ENCODE measurements around the gene UBASH3B.
"Not testable (repeated sequence)": the region's sequence is repeated elsewhere in the genome, so short reads cannot be mapped to it uniquely, and the experiment has no call there.

The UBASH3B gene

DNA sequence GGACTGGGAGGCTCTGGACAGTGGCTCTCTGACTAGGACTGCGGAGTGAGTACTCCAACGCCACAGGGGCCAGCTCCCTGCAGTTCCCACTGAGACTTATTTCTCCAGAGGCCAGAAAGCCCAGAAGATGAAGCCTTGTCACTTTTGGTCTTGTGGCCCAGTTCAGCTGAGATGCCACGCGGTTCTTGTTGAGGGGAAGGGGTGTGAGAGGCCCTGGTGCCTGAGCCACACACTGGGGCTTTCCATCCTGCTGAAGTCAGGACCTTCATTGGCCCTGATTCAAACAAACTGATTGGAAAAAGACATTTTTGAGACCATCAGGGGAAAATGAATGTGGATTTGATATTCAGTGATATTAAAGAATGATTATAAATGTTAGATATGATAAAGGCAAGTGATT, 73.6 kb downstream of the UBASH3B start:
- no peak for DNase-seq (ENCODE audit: low read depth in 2 of 2)

DNA sequence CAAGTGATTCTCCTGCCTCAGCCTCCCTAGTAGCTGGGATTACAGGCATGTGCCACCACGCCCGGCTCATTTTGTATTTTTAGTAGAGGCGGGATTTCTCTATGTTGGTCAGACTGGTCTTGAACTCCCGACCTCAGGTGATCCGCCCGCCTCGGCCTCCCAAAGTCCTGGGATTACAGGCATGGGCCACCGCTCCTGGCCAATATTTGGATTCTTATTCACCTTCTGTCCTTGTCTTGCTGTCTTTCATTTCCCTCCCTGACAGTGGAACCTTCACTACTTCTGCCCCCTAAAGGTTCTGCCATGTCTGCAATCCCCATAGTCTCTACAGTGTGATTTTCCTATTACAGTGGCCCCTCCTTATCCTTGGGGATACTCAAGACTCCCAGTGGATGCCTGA, 75.2 kb downstream of the UBASH3B start:
- DNase-seq (ENCODE audit: low read depth in 2 of 2), result not testable (repeated sequence)

DNA sequence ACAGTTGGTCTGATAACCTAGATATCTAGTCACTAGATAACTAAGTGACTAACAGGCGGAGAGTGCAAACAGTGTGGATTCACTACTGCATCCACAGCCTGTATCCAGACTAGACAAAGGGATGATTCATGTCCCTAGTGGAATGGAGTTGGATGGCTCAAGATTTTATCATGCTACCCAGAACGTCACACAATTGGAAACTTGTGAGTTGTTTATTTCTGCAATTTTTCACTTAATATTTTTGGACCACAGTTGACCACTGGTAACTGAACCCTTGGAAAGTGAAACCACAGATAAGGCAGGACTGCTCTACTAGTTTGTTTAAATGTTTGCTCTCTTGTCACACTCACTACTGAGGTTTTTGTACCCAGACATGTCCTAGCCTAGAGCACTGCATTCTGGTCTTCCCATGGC, 76.0 kb downstream of the UBASH3B start:
- DNase-seq (ENCODE audit: low read depth in 2 of 2), result no peak

DNA sequence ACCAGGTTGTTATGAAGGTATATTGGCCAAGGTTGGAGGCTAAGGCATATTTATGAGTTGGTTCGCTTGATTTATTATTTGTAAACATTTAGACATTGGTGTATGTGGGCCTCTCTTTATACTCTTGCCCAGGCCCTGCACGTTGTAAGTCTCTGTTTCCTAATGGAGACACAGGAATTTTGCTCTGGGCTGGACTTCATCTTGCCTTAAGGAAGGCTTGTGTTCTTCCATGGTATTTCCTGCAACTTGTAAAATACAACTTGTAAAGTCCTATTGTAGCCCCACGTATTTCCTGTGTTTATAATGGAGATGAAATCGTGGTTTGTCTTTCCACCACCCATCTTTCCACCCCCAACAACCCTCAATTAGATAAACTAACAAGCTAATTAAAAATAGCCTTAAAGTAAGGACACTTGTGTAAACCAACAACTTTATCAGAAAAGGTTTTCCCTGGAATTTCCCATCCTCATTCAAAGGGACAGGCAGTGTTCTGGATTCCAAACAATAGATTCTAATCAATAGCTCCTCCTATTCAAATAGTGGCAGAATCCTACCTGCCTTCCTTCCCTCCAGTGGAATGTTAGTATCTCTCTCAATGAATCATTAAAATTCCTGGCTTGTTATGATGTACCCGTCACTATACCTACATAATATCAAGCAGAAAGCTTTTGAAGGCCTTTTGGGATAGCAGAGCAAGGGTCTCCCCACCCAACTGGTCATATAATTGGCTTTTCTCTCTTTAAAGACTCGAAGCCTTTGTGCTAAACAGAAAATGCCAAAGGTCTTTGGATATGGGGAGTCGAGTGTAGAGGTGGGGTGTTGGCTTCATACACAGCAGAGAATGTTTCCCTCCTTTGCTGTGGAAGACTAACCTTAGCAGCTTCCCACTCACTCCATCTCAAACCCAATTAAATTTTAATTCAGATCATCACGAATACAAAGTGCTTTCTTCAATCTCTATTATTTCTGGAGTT, 77.1 kb downstream of the UBASH3B start:
- DNase-seq (ENCODE audit: low read depth in 2 of 2), result no peak

DNA sequence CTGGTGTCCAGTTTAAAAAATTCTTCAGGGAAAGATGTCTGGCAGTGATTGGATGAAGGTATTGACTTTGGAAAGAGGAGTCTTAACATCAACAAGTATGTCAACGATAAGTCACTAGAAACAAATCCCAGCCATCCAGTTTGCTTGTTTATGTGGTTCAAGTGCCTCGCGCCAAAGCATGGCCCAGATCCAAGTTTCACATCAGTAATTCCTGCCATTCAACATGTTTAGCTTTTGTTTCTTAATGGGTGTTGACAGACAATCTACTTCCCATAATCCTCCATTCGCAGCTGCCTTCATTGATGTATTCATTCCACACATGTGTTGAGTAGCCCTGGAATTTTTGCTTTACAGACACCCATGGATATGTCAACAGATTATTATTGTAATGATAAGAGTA, 77.8 kb downstream of the UBASH3B start:
- no peak for DNase-seq (ENCODE audit: low read depth in 2 of 2)

DNA sequence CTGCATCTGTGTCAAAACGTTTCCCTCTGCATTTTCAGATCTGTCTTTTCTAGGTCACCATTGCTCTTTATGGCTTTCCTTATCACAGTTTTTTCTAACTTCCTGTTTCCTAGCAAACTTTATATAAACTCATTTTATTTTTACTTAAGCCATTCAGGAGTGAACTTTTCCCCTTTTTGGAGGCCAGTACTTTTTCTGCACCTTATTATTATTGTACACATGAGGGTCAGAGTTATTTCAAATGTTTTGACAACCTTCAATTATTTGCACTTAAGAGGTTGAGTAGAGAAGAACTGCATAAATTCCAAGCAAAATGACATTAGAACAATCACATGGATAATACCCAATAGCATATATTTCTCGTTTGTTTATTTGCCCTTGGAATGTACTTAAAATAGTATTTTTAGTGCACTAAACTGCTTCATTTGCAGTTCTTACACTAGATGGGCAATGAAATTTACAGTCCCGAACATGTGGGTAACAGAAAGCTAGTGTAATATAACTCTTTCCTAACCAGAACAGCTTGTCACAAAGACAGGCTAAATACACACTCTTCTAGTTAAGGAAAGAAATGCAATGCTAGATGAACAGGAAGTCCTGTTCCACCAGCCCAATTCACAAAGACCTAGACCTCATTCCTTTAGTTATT, 79.5 kb downstream of the UBASH3B start:
- no peak for DNase-seq (ENCODE audit: low read depth in 2 of 2)

DNA sequence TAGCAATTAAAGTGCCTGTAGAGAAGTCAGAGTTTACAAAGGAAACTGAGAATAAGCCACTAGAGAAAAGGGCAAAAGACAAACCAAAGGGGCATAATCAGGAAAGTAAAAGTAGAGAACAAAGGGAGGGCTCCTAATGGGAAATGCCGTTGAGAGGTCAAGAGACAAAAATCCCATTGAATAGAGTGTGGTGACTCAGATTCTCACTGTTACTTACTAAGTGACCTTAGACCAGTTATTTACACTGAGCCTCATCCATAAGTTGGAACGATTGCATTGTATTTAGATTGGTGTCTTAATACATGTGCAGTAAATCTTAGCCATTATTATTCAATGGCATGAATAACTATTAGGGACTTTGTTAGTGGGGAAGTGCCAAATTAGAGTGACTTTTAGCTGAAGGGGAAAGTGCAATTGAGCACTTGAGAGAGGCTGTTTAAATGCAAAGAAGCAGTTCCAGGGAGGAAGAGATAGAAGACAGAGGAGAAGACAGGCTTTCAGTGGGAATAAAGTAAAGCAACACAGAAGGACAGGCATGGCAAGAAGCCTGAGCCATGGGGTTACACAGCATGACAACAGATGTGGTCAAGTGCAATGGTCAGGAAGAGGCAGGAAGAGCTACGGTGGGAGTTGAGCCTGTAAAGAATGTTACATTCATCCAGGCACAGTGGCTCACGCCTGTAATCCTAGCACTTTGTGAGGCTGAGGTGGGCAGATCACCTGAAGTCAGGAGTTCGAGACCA, 82.6 kb downstream of the UBASH3B start:
- DNase-seq (ENCODE audit: low read depth in 2 of 2), result no peak

DNA sequence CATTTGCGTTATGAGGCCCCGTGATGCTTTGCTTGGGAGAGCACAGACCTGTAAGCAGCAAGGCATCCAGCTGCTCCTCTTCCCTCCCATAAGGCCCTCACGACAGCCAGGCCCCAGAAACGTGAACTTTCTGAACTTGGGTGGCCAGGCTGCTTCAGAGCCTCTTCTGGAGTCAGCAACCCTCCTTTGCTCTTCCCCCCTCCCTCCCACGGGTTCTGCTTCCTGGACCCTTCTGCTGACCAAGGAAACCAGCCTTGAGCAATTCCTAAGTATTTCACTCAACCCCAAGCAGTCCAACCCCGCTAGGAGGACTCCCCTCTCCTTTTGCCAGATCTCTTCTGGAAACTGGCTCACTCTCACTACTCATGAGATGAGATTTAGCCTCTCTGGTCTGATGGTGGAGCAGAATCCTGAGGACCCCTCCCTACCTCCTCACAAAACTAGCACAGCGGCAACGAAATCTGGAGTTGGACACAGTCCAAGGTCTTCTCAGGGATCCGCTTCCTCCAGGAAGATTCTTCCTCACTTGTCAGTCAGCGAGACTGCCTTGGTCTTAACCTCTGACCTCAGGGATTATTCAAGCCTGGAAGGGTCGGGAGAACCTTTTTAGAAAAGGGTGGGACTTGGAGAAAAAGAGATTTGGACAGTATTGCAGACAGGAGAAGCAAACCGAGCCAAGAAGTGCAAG, 86.2 kb downstream of the UBASH3B start:
- no peak for DNase-seq (ENCODE audit: low read depth in 2 of 2)

DNA sequence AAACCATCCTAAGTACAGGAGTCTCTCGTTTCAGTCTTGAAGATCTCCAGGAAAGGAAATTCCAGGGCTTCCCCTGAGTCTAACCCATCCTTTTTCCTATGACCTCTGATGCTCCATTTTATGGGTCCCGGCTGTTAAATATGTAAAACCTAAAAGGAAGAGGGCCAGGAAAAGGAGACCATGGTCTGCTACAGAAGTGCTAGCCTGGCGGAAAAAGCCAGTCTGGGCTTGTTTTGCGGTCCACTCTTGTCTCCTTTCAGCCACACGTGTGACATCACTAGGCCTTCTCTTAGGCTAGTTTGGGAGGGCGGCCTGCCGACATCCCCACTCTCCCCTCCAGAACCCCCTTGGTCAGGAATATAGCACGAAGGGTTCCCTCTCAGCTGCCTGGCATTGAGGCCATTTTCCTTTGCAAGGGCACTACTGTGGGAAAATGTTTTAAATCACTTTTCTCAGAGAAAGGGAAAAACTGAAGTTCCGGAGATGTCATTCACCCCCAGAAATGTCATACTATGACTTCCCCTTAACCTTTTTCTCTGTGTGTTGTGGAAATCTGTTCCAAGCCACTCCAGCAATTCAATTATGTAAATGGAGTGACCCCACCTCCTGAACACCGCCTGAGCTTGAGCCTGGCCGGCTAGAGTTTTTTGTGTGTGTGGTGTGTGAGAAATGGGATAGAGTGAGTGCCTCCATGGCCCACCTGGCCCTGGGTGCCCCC, 86.9 kb downstream of the UBASH3B start:
- DNase-seq (ENCODE audit: low read depth in 2 of 2), result no peak

DNA sequence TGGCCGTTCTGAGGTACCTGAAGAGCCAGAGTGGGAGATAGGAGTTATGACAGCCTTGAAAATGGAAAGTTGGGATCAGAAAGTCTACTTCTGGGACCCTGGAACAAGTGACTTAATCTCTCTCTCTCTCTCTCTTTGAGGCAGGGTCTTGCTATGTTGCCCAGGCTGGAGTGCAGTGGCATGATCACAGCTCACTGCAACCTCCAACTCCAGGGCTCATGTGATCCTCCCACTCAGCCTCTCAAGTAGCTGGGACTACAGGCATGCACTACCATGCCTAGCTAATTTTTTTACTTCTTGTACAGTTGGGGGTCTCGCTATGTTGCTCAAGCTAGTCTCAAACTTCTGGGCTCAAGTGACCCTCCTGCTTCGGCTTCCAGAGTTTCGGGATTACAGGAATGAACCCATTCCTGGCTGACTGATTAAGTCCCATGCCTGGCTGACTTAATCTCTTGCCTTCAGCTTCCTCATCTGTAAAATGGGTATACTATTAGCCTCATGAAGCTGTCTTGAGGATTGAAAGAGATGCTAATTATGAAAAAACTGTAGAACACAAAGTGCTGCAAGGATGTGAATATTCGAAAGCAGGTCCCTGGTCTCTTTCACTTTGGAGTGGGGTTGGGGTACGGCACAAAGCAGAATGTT, 87.7 kb downstream of the UBASH3B start:
- no peak for DNase-seq (ENCODE audit: low read depth in 2 of 2)

DNA sequence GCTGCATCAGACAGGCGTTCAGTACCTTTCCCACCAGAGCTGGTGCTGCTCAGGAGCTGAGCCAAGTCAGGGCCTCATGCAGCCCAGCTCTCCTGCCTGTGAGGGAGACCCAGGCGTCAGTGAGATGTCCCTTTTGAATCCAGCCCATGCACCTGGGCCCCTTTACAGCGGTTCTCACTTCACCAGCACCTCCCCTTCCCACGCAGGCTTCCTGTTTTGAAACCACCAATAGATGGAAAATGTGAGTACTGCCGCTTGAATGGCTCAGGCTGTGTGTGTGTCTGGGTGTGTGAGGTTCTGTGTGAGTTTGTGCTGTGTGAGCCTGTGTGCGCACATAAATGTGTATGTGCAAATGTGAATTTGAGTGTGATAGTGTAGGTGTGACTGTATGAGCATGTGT, 88.4 kb downstream of the UBASH3B start:
- peak; percentile 59 to 76 for DNase-seq (ENCODE audit: low read depth in 2 of 2)

DNA sequence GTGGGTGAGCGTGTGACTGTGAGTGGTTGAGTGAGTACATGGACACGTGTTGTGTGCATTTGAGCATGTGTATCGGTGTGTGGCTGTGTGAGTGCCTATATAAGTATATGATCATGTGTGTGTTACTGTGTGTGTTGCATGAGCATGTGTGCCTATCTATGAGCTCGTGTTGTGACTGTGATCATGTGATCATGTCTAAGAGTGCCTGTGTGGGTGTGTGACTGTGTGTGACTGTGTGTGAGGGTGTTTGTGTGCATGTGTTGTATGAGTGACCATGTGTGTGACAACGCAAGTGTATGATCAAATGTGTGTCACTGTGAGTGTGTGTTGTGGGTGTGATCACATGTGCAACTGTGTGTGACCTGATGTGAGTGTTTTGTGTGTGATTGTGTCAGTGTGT, 88.8 kb downstream of the UBASH3B start:
- no peak for DNase-seq (ENCODE audit: low read depth in 2 of 2)

DNA sequence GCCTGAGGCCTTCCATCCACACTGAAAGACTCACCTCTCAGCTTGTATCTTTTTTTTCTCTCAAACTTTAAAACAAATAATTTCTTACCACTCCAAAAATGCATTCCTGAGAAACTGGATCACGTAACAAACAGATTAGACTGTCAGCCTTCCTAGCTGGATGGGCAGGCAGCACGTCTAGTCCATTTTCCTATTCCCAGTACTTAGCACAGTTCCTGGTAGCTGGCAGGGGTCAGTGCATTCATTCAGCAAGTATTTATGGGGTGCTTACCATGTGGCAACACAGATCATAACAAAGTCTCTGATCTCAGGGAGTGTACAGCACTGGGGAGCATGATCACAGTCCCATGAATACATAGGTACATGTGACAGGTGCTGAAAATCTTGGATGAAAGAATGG, 89.6 kb downstream of the UBASH3B start:
- no peak for DNase-seq (ENCODE audit: low read depth in 2 of 2)

DNA sequence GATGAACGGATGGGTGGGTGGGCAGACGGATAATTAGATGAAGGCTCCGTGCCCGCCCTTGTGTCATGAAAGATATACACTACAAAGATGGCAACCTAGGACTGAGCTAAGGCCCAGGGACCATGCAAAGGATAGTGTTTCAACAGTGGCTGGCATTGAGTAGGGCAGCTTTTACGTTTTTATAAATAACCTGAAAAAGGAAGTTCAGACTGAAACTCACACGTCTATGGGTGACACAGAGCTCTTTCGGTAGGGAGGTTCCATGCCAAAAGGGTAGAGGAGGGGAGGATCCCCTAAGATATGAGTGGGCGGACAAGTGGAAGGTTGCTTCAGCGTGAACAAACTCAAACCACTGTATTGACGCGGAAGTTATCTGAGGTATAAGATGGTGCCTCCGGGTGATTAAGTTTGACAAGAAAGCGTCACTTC, 90.5 kb downstream of the UBASH3B start:
- DNase-seq (ENCODE audit: low read depth in 2 of 2), result peak in 1 of 2 donors; percentile 62

DNA sequence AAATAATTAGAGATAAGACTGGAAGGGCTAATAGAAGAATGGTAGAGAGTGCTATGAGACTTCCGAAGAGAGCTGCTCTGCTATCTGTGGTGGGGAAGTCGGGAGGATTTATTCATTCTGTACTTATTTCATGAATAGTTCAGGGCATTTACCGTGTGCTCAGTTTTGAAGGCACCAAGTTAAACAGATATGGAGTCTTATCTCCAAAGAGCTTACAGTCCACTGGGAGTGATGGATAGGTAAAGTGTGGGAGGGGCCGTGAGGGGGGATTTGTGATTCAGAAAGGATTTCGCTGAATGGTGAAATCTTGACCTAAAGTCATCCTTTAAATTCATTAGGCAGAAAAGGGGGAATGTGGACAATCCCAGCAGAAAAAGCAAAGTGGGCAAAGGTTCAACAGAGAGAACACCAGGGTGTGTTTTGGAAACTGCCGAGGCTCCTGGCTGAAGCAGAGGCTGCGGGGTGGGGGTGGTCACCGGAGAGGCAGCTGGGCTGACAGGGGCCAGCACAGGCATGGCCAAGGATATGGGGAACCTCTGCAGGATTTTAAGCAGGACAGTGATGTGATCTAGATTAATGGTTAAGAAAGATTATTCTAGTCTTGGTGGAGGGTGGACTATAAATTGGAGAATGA, 91.2 kb downstream of the UBASH3B start:
- no peak for DNase-seq (ENCODE audit: low read depth in 2 of 2)

DNA sequence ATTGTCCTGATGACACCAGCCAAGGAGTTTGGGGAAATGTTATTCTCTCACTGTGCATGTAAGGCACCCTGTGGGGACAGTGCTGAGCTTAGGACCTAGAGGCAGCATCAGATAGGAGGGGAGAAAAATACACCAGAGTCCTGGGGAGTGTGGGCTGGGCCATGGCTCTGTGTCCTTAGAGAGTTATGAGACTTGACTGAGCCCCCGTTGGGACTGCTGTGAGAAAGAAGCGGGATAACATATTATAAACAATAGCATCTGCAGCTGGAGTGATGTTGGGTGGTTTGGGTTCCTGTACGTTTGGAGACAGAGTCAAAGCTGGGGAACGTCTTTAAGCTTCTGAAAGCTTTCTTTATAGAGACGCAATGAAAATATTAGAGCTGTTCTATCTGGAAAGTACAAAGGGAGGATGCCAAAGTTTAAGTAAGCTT, 91.8 kb downstream of the UBASH3B start:
- no peak for DNase-seq (ENCODE audit: low read depth in 2 of 2)

DNA sequence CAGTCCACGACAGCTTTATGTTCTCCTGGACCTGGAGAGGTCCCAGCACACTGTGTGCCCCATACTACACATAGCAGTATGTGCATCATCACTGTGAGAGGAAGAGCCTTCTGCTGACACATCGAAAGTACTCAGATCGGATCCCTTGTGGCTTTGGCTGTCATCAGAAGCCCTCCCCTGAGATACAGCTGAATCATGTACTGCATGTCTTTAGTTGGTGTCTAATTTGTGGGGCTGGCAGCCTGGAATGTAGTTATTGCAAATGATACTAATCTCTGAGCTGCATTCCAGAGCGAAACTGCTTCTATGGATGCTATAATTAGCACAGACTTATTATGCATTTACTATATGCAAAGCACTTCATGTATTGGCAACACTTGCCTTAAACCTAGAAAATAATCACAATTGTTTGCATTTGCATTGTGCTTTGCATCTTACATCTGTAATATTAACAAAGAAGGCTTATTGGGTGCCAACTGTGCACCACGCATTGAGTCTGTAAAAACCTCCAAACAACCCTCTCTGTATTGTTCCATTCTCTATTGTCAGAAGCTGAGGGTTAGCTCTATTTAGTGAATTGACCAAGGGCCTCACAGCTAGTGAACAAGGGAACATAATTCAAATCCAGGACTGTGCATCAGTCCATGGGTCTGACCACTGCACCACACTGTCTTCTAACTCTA, 93.6 kb downstream of the UBASH3B start:
- DNase-seq (ENCODE audit: low read depth in 2 of 2), result peak in 1 of 2 donors; percentile 45

DNA sequence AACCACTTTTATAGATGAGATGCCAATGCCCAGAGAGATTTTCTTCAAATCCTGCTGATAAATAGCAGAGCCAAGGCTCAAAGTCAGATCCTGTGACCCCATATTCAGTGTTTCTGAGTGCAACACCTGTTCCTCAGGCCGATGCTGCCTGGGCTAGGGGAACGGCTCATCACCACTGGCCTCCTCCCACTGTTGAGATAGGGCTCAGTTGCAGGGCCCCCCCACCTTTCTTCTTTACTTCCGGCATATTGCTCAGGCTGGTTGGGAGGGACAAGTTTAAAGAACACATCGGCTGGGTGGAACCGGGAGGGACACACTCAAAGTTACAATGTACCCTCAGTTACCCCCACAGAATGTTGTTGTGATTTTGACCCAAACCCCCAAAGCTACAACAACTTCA, 94.5 kb downstream of the UBASH3B start:
- no peak for DNase-seq (ENCODE audit: low read depth in 2 of 2)

DNA sequence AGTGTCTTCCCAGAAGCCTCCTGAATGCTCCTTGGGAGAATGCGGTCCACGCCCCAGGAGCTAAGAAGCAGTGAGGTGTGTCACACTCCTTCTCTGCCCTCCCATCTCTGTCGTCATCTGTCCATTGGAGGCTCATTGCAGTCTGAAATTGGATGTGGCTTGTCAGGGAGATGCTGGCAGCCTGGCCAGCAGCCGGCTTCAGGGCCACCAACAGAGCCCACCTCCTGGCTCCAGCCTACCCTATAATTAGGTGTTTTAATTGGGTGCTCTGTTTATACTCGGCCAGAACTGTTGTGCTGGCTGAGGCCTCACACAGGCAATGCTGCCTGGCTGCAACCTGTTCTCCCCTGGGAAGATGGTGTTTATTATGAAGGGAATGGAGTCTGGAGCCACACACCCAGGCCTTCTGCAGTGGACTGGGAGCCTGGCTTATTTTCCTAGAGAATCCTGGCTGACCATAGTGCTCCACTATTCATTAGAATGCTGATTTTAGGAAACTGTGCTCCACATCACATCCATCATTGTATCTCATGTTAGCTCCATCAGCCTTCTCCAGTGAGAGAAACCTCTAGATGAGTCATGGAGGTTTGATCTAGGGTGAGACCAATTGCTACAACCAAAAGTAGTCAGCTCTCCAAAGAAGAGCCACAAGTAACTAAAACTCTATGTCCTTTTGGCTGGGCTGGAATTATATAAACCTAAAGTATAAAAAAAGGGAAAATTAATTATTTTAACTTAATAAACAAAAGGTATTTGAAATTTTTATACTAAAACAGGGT, 96.0 kb downstream of the UBASH3B start:
- DNase-seq (ENCODE audit: low read depth in 2 of 2), result no peak

Data from activated CD8-positive, alpha-beta memory T cell treated with anti-CD3 and anti-CD28 coated beads for 4 hours (primary cell).